Lung (tissue), 12 donors: ENCODE results near the gene GP1BB. TPM values are rescaled to one million over a fixed set of nuclear protein-coding genes. Genes with fewer than 3 reads are reported as not detected.
"Not testable (repeated sequence)": the region's sequence is repeated elsewhere in the genome, so short reads cannot be mapped to it uniquely, and the experiment has no call there.

Source experiments
- ATAC-seq: fragments of 200-7000 bp; cut with Tn5 transposase; one replicate; pipeline ENCODE4 v1.9.1; 2020; ENCODE audit warnings: moderate number of reproducible peaks; ENCODE audit not compliant: insufficient read depth, low FRiP score
- DNase-seq, 3 donors: peaks; one replicate each; pipeline ENCODE4 v3.0.0-alpha.2; 2013 to 2017
- H3K27ac ChIP-seq, 2 donors: one replicate each; pipeline ENCODE4 v1.5.1; 2013; ENCODE audit warnings: mild to moderate bottlenecking in 2 of 2, moderate library complexity in 2 of 2, control low read depth in 1 of 2, inconsistent platforms in 1 of 2, low read depth in 1 of 2, low read length in 1 of 2
- H3K27me3 ChIP-seq, 3 donors: one replicate each; pipeline ENCODE4 v1.5.1; 2013; ENCODE audit warnings: low read length in 2 of 3; ENCODE audit not compliant: control insufficient read depth in 3 of 3, insufficient read depth in 3 of 3
- H3K36me3 ChIP-seq, 4 donors: one replicate each; pipeline ENCODE4 v1.5.1; 2013; ENCODE audit warnings: low read length in 4 of 4, mild to moderate bottlenecking in 1 of 4, moderate library complexity in 1 of 4; ENCODE audit not compliant: control insufficient read depth in 4 of 4, insufficient read depth in 4 of 4
- H3K4me1 ChIP-seq, 5 donors: one replicate each; pipeline ENCODE4 v1.5.1; 2013; ENCODE audit warnings: low read length in 5 of 5, mild to moderate bottlenecking in 2 of 5, moderate library complexity in 1 of 5; ENCODE audit not compliant: control insufficient read depth in 5 of 5, insufficient read depth in 5 of 5
- H3K4me3 ChIP-seq: one replicate; pipeline ENCODE4 v1.5.1; 2013; ENCODE audit warnings: mild to moderate bottlenecking, control low read depth, moderate library complexity
- H3K9ac ChIP-seq, 2 donors: one replicate each; pipeline ENCODE4 v1.5.1; 2013; ENCODE audit warnings: low read length in 2 of 2, control low read depth in 1 of 2; ENCODE audit not compliant: insufficient read depth in 1 of 2
- H3K9me3 ChIP-seq, 4 donors: one replicate each; pipeline ENCODE4 v1.5.1; 2013; ENCODE audit warnings: low read length in 3 of 4, mild to moderate bottlenecking in 1 of 4, moderate library complexity in 1 of 4; ENCODE audit not compliant: control insufficient read depth in 4 of 4, insufficient read depth in 3 of 4
- CTCF ChIP-seq: IDR thresholded peaks from 2 replicates; pipeline ENCODE4 v1.5.1; 2012; ENCODE audit warnings: mild to moderate bottlenecking; ENCODE audit errors: control extremely low read depth, extremely low read depth
- WGBS, 2 donors: extraction: QIAGEN DNeasy Blood & Tissue Kit; methylation state at CpG; one replicate each; pipeline ENCODE4 v1.1.7; 2013; 5-methylcytosine and 5-hydroxymethylcytosine counted together
- polyA plus RNA-seq, 2 donors: library from polyadenylated mRNA; stranded (reverse); fragments of 200-250 nt; gene quantifications; one replicate each; pipeline ENCODE4 v1.2.1, GENCODE V29; 2013
- total RNA-seq, 2 donors: library from RNA; depleted of rRNA in 1 of 2; stranded (reverse); fragments of >200 nt in 1 of 2; gene quantifications; one replicate each; pipeline ENCODE4 v1.2.1, GENCODE V29; 2014 to 2021
- donor health status: control.
- donor health status: control.
- donor health status: Bipolar disorder and iron deficiency.
- donor health status: healthy.
- donor health status: DM: yes; HTN: yes; CAD: no.

GP1BB gene
- total and polyA plus RNA-seq, 4 donors, result 1.9 to 5.5 (median 3.4) TPM

GRCh38 chr22:19724927-19725661 lies 1.8 kb downstream of the GP1BB start:
- Histone ChIP-seq H3K36me3 (peaks cover 0 to 17% (median 3%) of the 10 kb centered on the region in 4 donors), H3K9ac (no peak overlapping the region), H3K9me3 (no peaks in the 10 kb centered on the region), H3K4me1 (peaks cover 0 to 13% (median 3%) of the 10 kb centered on the region in 5 donors), H3K27me3 (peaks cover 0 to 13% (median 11%) of the 10 kb centered on the region in 3 donors), H3K27ac (no peak overlapping the region), H3K4me3 (no peak overlapping the region)
- TF ChIP-seq CTCF, result no peak
- WGBS, 2 donors, result 78% methylated on average over 45 of the region's 45 CpGs
- ATAC-seq, result no peak
- DNase-seq, result no peak

GRCh38 chr22:19726064-19726788 lies 2.9 kb downstream of the GP1BB start:
- not testable (repeated sequence) for H3K9me3 ChIP-seq, ATAC-seq, H3K9ac ChIP-seq, DNase-seq, H3K4me3 ChIP-seq, H3K27ac ChIP-seq, H3K36me3 ChIP-seq
- 79 to 83% methylated on average over 95 to 96 of the region's 96 CpGs for WGBS, 2 donors
- H3K27me3 ChIP-seq, result peaks cover 0 to 12% (median 11%) of the 10 kb centered on the region in 3 donors
- H3K4me1 ChIP-seq, result peaks cover 0 to 13% (median 5%) of the 10 kb centered on the region in 5 donors

GRCh38 chr22:19727310-19728150 lies 4.2 kb downstream of the GP1BB start:
- Histone ChIP-seq H3K27me3 (peaks cover 0 to 11% (median 10%) of the 10 kb centered on the region in 3 donors), H3K36me3 (peaks cover 0 to 6% (median 0%) of the 10 kb centered on the region in 4 donors), H3K27ac (no peak overlapping the region), H3K4me3 (no peak overlapping the region), H3K9ac (no peak overlapping the region), H3K9me3 (no peaks in the 10 kb centered on the region), H3K4me1 (peaks cover 0 to 13% (median 5%) of the 10 kb centered on the region in 5 donors)
- no peak for TF ChIP-seq CTCF
- DNase-seq (no peak), ATAC-seq (no peak)
- 65 to 71% methylated on average over 61 of the region's 61 CpGs for WGBS, 2 donors
